Measurements from ENCODE around the gene LYPD3.

Gene LYPD3

GRCh38 chr19:43422000-43422688, 43.3 kb downstream of the LYPD3 start:
- Mint-ChIP-seq H3K27ac (no peak overlapping the region), H3K36me3 (ENCODE audit: low read depth) (no peaks in the 10 kb centered on the region), H3K9me3 (no peaks in the 10 kb centered on the region), H3K27me3 (no peaks in the 10 kb centered on the region), H3K4me1 (ENCODE audit: low read depth) (peaks cover 10% of the 10 kb centered on the region), H3K4me3 (no peak overlapping the region)
- DNase-seq, result no peak

GRCh38 chr19:43420954-43421353, 44.5 kb downstream of the LYPD3 start:
- peaks cover 6% of the 10 kb centered on the region for H3K4me1 Mint-ChIP-seq (ENCODE audit: low read depth)
- H3K4me3 Mint-ChIP-seq, result no peak overlapping the region
- DNase-seq, result no peak
- H3K27me3 Mint-ChIP-seq, result no peaks in the 10 kb centered on the region
- no peak overlapping the region for H3K27ac Mint-ChIP-seq
- no peaks in the 10 kb centered on the region for H3K9me3 Mint-ChIP-seq
- H3K36me3 Mint-ChIP-seq (ENCODE audit: low read depth), result no peaks in the 10 kb centered on the region

GRCh38 chr19:43416951-43417623, 48.3 kb downstream of the LYPD3 start:
- H3K9me3 Mint-ChIP-seq, result no peaks in the 10 kb centered on the region
- no peaks in the 10 kb centered on the region for H3K27me3 Mint-ChIP-seq
- H3K36me3 Mint-ChIP-seq (ENCODE audit: low read depth), result no peaks in the 10 kb centered on the region
- H3K4me3 Mint-ChIP-seq, result no peak overlapping the region
- H3K27ac Mint-ChIP-seq, result no peak overlapping the region
- H3K4me1 Mint-ChIP-seq (ENCODE audit: low read depth), result no peaks in the 10 kb centered on the region
- DNase-seq, result no peak

- H3K9me3 Mint-ChIP-seq, result no peaks in the 10 kb centered on the region
- no peak within 1 kb of the TSS for H3K27ac Mint-ChIP-seq
- DNase-seq, result no peak
- no peak within 1 kb of the TSS for H3K4me3 Mint-ChIP-seq
- H3K4me1 Mint-ChIP-seq (ENCODE audit: low read depth), result no peaks in the 10 kb centered on the region
- no peaks in the 10 kb centered on the region for H3K36me3 Mint-ChIP-seq (ENCODE audit: low read depth)
- H3K27me3 Mint-ChIP-seq, result no peaks in the 10 kb centered on the region
Observed at GRCh38 chr19:43414554-43414953, 50.9 kb downstream of the LYPD3 start, which contains the start of gene TEX101. TEX101 (plus strand) TSS chr19:43414890; CDS start chr19:43415920, 1,030 bp downstream.

- DNase-seq, result no peak
- H3K4me3 Mint-ChIP-seq, result no peak overlapping the region
- no peaks in the 10 kb centered on the region for H3K27me3 Mint-ChIP-seq
- H3K4me1 Mint-ChIP-seq (ENCODE audit: low read depth), result no peaks in the 10 kb centered on the region
- no peak overlapping the region for H3K27ac Mint-ChIP-seq
- H3K9me3 Mint-ChIP-seq, result no peaks in the 10 kb centered on the region
- no peaks in the 10 kb centered on the region for H3K36me3 Mint-ChIP-seq (ENCODE audit: low read depth)
Observed at GRCh38 chr19:43412441-43412840, 53.0 kb downstream of the LYPD3 start.

All from activated T-cell treated with anti-CD3 and anti-CD28 coated beads, Interleukin-2, amount 50 U/mL, for 24 hours (primary cell).